CD4-positive, alpha-beta T cell treated with Interleukin-1 beta for 1 hour (primary cell): Measurements from ENCODE around the gene RFXAP.

ENCODE experiments used
- DNase-seq, 2 donors: peaks; one replicate each; pipeline ENCODE4 v3.0.0-alpha.2; 2020 to 2022

The RFXAP gene

DNA sequence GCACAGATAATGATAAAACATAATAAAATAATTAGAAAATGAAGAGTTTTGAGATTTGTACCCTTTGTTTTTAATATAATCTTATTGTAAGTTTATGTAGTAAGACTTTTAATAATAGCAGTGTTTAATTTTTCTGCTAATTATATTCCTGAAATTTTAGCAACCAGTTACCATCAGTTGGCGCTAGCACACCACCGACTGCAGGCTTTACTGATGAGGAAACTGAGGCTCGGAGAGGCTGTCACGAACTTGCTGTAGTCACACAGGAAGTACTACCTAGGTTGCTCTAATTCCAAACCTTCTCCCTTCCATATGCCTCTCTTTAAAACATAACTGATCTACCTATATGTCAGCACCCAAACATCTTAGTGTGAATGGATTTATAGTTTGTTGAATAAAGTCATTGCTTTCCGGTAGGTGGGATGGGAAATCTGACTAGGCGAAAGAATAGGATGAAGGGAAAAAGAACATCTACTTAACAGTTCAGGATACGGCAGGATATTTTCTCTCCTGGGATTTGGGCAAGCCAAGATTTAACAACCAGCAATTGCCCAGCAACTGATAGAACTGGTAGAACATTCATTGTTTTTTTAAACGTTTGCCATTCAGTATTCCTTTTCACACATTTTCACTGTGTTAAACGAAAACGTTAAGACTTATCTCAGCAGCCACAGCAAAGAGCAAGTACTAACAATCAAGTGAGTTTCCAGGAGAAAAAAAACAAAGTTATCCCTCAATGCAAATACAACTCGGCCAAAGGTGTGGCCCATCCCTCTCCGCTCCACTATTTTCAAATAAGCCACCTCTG lies 822 bp upstream of the RFXAP start:
- DNase-seq: no peak

DNA sequence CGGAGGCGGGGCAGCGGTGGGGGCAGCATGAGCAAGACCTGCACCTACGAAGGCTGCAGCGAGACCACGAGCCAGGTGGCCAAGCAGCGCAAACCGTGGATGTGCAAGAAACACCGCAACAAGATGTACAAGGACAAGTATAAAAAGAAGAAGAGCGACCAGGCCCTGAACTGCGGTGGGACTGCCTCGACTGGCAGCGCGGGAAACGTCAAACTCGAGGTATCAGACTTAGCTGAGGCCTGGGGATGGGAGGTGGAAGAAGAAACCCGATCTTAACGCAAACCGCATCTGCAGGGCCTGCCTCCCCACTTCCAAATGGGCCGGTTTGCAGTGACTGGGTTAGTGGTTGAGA lies 693 bp downstream of the RFXAP start:
- peak; percentile 4 to 20 for DNase-seq

DNA sequence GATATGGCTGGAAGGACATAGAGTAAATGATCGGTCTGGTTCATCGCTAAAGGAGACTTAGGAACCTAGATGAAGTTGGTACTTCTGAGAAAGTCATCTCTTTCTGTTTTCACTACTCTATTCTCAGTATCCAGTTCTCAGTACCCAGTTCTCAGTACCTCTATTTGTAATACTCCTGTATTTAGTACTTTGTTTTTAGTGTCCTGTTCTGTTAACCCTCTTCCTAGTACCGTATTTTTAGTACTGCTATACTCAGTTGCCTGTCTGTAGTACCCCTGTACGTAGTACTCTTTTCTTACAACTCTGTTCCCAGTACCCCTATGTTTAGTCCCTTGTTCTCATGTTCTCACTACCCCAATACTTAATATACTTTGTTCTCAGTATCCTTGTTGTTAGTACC lies 1.2 kb downstream of the RFXAP start:
- no peak for DNase-seq

DNA sequence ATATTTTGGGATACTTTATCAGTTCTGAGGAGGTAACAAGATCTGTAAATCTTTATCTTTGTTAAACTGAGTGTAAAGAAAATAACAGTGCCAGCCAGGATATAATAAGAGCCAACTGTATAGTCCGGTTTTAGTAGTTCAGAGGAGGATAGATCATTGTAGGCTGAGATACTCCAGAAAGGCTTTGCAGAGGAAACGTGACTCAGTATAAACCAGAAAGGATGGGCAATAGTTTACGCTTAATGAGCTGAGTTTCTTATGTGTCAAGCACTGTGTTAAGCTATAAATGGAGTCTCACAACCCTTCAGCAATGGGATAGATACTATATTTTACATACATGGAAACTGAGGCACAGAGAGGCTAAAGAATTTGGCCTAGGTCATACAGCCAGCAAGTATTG lies 3.8 kb downstream of the RFXAP start:
- DNase-seq: no peak

DNA sequence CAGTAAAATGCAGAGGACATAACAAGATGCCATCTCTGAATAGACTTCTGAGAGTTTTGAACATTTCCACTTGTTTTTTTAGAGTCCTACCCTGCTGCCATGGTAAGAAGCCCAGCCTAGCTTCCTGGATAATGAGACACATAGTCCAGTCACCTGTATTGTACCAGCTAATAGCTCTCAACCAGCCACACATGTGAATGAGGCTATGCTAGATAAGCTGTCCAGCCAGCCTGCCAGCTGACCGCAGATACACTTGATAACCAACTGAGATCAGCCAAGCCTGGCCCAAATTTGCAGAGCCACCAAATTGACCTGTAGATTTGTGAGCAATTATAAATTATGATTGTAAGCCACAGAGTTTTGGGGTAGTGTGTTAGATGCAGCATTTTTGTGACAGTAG lies 10.7 kb downstream of the RFXAP start:
- DNase-seq: no peak

DNA sequence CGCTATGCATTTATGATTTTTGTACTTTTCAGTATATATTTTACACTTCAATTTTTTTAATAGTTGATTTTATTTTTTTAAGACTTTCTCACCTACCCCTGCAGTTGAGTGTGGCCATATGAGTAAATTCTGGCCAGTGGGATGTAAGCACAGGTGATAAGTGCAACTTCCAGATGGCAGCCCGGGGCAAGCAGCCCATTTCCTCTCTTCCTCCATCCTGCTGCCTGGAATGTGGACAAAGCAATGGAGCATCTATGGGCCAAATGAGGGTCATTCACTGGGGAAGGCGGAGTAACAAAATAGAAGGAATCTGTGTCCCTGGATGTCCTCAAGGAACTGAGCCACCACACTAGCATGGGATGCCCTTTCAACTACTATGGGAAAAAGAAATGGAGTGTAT lies 12.3 kb downstream of the RFXAP start:
- DNase-seq: no peak

DNA sequence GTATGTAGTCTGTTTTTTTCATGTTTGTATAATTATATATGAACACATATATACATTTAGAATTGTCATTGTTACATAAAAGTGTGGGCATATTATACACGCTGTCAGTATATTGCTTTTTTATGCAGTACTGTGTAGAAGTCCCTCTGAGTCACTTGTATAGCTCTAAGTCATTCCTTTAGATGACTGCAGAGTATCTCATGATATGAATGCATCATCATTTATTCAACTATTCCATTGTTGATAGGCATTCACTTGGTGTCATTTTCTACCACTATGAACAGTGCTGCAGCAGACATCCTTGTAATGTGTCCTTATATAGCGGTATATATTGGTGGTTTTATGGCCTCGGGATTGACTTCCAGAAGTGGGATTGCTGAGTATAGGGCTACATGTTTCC lies 15.3 kb downstream of the RFXAP start:
- no peak for DNase-seq

DNA sequence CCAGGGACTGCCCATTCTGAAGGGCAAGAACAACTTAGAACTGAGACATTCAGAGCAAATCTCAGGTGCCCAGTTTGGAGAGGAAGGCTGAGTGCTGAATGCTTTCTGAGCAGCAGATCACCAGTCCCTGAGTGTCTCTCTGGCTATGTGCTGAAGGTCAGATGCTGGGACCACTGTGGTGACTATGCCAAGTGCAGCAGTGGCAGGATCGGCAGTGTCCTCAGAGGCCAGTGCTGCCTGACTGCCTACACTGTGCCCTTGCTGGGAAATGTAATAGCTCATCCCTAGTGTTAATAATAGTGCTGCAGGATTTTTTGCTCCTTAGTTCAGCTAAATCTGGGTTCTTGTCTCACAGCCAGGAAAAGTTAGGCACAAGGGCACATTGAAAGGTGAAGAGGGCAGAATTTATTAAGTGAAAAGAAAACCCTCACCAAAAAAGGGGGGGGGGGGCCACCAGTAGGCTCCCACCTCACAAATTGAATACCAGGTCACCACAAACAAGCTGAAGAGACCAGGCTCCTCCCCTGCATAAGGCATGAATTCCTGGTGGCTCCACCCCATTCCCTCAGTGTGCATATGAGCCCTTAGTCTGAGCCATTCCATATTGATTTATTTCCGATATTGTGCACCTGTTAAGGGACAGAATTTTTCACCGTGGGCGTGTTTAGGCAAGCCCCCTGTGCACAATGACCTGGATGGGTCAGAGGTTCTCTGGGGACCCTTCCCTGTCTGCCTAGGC lies 18.5 kb downstream of the RFXAP start:
- no peak for DNase-seq

DNA sequence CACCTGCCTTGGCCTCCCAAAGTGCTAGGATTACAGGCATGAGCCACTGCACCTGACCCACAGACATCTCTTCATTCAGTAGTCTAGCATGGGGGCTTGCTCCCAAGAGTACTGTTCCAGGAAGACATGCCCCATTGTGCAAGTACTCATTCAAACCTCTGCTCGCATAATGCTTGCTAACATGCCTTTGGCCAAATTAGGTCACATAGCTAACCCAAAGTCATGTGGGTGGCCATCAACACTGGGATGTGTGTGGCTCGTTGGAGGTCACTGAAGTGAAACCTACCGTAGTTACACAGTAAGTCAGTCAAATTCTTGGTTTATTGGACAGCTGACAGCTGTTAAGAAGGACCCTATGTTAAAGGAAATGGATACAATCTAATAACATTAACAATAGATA lies 20.3 kb downstream of the RFXAP start:
- no peak for DNase-seq

DNA sequence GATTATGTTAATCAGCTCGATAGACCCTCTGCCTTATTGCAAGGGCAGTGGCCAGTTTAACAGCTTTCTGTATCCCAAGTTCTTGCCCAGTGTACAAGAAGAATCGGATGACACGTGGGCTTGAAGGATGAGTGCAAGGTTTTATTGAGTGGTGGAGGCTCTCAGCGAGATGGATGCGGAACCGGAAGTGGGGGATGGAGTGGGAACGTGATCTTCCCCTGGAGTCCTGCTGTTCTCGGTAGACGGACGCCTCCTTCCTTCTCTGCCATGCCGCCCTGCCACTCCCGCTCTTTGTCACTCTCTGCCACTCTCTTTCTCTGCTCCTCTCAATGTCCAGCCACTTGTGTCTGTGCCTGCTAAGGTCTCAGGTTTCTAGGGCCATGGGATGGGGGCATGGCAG lies 21.0 kb downstream of the RFXAP start:
- no peak for DNase-seq

DNA sequence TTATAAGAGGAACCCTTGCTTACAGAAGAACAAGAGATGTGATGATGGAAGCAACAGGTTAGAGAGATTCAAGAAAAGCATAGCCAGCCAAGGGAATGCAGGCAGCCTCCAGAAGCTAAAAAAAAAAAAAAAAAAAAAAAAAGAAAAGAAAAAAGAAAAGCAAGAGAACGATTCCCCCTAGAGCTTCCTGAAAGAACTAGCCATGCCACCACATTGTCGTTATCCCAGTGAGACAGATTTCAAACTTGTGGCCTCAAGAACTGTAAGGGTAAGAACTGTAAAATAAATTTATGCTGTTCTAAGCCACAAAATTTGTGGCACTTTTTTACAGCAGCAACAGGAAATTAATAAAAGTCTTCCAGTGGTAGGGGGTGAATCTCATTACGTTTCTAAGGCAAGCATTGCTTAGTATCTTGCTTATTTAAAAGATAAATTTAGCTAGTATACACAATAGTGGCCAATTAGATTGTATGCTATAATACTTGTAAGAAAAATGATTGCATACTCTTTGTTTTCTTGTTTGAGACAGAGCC lies 21.8 kb downstream of the RFXAP start:
- no peak for DNase-seq

DNA sequence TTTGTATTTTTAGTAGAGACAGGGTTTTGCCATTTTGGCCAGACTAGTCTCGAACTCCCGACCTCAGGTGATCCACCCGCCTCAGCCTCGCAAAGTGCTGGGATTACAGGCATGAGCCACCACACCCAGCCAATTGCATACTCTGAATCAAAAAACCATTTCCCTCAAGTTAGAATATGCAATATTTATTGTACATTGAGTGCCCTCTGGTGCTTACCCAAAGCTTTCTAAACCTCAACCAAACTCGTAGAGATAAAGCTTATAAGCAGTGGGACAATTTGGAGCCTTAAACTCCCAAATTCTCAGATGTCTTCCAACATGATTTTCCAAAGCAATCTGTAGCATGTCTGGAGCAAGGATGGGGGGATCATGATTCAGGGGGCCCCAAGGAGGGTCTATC lies 22.4 kb downstream of the RFXAP start:
- no peak for DNase-seq

DNA sequence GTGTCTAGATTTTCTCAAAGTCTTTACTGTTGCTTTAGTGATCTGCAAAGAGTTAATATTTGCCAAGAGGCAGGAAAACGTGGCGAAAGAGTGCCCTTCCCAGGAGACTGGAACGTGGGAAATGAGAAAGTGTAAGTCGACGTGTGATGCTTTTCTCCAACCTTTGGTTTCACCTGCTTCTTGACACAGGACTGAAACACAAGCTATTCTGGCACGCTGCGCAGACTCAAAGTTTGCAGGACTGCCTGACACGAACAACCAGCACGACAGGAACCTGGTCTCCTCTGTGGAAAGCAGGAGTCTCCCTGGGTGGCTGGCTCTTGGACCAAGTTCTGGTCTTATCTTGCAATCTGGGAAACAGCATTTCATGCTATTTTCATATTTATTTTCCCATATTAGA lies 28.6 kb downstream of the RFXAP start:
- no peak for DNase-seq

DNA sequence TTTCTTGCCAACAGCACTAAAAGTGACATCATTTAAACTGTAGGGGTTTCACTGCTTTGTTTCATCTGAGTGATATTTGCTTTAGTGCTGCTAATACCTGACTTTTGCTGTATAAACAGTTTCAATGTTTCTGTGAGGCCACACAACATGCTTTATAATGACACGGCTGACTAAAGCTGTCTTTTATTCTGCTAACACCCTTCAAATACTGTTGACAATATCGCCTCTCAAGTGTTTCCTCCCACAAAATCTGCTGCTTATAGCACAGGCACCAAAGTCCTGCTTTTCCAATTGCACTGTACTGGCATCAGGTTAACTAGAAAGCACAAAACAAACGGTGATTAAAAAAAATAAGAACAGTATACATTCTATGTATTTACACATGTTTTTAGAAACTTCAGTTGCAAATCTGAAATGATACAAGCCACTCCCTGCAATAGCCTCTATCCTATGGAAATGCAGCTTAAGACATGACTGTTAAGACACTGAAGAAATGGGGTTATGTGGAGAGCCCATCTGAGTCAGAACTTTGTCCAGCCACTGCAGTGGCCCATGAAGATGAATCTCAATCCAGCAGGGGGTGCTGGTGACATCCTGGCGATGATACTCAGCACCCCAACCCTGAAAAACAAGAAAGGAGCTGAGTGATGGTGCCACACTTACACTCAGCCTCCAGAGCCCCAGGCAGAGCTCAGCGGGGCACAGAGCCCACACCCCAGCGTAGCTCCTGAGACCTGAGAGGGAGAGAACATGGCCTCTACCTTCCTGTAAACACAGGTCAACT lies 29.4 kb downstream of the RFXAP start:
- no peak for DNase-seq

DNA sequence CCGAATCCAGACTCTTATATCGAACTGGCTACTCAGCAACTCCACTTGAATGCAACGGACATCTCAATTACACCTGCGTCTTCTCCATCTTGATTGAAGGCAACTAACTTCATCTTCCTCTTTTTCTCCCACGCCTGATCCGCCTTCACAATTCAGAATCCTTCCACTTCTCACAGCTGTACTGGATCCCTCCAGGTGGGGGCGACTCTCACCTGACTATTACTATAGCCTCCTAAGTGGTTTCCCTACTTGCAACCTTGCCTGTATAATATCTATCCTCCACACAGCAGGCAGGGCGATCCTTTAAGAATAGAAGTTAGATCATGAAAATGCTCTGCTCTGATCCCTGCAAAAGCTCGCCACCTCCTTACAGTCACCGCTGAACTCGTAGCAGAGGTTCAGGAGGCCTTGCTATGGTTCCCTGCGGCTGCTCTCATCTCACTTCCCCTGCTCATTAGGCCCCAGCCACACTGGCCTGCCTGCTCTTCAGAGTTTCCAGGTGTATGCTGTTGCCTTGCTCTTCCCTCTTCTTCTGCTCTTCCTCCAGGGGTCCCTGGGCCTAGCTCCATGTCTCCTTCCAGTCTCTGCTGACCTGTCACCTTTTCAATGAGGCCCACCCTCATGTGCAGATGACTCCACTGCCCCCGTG lies 31.9 kb downstream of the RFXAP start:
- no peak for DNase-seq

DNA sequence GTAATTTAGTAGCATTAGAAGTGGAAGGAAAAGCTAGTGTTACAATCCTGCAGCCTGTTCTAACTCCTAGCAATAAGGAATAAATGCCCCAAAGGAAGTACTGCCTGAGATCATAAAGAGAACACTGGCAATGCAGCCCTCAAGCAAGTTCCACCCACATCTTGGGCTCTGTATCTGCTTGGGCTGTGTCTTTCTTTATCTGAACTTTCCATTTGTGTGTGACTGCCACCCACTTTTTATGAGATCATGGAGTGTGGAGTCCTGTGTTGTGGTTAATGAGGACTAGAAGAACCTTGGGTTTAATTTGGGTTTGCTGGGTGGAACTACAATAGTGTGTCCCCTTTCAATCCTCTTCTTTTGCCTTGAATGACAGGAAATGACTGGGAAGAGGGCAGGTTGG lies 38.2 kb downstream of the RFXAP start:
- no peak for DNase-seq

DNA sequence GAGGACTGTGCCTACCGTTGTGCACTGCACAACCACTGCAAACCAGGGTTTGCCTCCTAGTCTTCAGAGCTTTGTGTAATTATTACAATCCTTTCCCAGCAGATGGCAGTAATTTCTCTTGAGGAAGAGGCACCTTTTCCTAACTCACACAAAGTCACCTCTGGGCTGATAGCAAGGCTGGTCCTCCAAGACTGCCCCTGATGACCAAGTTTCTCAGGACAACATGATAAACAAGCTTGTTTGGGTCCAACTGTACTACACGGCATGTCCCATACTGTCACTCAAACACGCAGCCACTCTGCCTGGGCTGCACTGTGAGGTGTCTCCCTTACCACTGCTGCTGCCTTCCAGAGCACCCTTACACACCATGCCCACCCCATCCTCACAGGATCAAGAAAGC lies 39.3 kb downstream of the RFXAP start:
- peak in 1 of 2 donors; percentile 1 for DNase-seq

DNA sequence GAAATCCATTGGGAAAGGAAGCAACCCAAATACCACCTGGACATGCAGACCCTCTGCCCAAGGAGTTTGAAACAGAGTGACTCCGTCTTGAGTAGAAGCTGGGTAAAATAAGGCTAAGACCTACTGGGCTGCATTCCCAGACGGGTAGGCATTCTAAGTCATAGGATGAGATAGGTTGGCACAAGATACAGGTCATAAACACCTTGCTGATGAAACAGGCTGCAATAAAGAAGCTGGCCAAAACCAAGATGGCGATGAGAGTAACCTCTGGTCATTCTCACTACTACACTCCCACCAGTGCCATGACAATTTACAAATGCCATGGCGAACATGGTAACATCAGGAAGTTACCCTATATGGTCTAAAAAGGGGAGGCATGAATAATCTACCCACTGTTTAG lies 40.2 kb downstream of the RFXAP start:
- DNase-seq: no peak

DNA sequence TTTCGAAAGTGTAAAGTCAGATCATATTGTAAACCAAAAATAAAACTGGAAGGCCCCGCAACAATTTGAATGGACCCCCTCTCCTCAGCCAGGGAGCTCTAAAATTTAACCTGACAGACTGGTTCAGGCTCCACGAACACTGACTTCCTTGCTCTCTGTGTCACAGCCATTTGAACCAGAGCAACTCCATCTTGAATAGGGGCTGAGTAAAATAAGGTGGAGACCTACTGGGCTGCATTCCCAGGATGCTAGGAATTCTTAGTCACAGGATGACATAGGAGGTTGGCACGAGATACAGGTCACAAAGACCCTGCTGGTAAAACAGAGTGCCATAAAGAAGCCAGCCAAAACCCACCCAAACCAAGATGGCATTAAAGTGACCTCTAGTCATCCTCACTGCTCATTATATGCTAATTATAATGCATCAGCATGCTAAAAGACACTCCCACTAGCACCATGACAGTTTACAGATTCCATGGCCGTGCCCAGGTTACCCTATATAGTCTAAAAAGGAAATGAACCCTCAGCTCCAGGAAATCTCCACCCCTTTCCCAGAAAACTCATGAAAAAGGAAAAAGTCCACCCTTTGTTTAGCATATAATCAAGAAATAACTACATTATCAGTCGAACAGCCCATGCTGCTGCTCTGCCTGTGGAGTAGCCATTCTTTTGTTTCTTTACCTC lies 43.1 kb downstream of the RFXAP start:
- DNase-seq: no peak

DNA sequence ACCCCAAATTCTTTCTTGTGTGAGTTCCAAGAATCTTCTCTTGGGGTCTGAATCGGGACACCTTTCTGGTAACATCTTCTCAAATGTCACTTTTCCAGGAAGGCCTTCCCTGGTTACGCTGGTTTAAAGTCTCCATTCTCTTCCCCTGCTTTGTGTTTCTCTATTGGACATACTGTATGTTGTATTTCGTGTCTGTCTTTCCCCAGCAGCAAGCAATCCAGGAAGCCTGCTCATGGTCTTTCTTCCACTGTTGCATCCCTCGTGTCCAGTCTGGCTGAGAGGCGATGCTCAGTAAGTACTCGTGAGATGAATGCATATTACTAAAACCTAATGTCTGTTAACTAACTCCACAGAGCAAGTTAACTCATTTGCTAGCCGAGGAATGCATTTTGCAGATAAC lies 43.7 kb downstream of the RFXAP start:
- DNase-seq: no peak

DNA sequence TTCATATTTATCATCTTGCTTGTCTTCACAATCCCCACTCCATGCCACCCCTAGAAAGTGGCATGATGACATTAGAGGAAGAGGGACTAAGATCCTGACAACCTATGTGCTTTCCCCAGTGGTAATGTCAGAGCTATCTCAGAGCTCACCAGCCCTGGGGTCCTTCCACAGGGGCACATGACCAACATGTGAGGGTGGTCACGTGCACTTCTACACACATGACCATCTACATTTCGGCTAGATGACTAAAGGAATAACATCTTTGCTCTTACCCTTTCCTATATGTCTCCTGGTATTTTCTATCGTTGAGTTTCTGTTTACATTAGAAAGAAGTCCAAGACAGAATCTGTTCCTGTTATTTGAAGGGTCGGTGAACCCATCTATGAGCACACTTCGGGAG lies 46.2 kb downstream of the RFXAP start:
- DNase-seq: no peak

DNA sequence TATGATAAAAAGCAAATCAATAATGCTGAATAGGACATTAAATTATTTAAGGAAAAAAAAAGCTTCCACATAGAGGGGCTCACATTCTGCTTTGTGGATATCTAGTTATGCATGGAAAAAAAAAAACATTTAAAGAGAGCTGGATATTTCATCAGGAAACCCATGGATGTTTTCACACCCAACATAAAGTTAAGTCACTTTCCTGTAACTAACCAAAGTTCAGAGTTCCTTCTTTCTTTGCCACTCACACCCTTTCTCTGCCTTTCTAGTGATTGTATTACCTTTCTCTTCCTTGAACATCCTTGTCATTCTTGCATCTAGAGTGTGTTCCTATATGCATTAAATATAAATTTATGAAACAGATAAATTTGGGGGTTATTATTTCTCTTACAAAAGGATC lies 47.2 kb downstream of the RFXAP start:
- no peak for DNase-seq
